ENCODE data around the gene TTC7B.

TTC7B gene

DNA sequence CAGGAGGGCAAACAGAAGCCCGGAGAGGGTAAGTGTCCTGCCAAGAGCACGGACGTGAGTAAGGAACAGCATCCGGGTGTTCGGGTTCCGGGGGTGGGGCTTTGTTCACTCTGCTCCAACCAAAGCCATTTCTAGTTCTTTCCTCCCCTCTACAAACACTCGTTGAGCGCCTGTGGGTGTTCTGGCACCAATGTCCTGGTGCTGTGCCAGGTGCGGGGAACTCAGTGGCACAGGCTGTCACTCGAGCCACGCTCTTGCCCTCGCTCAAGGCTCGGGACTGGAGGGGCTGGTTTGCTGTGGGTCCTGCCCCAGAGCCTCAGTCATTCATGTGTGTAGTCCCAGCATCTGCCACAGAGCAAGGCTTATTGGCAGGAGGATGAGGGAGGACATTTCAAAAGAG is 261.9 kb downstream of the TTC7B start:
- DNase-seq, result no peak

DNA sequence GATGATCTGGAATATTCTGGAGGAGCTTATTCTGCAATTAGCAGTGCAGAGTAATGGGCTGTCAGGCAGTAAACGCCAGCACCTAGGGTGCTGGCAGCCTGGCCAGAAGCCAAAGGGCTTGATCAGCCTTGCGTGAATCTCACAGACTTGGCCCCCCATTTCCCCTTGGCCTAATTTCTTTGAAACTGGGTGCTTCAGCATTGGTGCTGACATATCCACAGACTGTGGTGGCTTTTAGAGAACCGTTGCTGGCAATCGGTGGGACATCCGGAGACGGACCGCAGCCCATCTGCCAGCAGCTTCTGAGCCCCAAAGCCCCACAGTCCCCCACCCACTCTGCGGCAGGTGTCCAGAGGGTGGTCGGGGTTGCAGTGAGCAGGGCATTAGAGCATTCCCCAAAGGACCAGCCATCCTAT is 262.3 kb downstream of the TTC7B start:
- DNase-seq, result peak in 1 of 3 experiments; percentile 31

DNA sequence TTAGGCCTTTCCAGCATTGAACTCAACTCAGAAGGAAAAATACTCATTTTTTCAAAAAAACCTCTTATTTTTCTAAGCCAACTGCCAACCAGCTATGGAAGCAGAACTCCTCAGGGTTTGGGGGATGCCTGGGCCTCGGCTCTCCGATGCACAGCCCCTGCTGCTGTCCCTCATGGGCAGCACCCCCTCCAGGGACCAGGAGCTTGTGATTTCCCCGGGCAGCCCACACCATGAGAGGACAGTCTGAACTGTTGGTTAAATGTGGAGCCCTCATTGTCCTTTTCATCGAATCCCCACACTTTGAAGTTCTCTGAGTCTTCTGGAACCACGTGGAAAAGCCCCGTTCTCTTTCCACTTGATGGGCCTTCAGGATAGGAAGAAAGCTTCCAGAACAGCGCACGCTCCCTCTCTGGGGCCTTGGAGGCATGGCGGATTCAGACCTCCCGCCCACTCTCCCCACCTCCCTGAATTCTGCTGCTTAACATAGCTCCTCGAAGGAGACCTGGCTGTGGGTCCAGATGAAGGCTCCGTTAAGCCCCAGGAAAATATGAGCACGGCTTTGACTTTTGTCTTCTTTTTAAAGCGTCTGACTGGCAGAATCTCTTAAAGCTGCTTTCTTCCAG is 262.8 kb downstream of the TTC7B start:
- no peak for DNase-seq

DNA sequence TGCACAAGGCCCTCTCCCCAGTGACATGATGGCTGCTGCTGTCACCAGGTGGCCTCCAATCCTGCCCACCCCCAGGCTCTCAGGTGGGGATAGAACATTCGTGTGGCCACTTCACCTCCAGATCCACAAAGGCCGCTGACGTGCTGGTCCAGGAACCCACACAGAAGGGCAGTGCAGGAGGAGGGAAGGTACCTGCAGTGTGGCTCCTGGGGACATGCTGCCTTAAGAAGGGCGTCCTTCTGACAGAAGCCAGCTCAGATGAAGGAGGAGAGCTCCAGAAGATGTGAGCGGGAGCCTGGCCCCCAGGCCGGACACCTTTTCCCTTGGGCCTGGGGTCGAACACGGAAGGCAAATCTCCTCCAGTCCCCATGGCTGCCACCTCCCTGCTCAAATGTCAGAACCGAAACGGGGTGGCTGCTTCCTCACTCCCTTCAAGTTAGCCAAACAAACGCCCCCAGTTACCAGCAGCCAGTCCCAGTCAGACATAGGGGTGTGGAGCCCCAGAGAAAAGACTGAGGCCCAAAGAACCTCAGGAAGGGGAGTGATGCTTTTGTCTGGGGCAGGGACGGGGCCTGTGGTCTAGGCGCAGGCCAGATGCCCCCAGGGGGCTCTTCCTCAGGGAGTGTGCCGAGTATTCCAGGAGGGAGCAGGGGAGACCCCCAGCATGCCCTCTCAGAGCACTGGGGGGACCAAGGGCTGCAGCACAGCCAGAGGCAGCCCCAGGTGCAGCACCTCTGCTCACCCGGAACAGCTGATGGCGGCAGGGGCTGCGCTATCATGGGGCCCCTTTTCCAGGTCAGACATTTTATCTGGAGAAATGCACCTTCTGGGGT is 263.5 kb downstream of the TTC7B start:
- DNase-seq, result no peak

DNA sequence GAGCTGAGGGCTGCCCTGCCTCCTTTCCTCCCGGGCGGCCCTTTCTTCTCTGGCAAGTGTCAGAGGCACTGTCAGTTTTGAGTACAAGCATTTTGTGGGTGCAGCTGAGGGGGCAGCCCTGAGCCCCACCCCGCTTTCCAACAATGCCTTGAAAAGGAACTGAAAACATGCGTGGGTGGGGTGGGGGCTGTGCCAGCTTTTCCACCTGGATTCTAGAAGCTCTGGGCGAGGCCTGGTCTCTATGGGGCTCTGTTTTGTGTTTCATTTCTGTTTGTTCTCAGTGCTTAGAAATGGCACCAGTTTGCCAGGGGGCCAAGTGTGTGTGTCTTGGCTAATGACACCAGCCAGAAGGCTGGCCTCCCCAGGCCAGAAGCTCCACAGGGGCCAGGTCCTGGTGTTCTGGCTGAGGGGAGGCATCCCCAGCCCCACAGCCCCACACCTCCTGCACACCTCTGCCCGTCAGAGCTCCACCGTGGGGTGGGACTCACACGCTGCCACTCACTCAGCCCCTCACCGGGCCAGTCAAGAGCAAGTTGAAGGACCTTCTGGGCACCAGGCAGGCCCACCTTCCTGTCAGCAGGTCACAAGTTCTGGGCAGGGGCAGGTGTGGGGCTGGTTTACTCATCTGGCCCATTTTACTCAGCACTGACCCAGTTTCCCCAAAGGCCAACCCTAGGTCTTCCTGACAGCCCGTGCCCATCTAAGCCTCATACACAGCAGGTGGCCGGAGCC is 264.3 kb downstream of the TTC7B start:
- DNase-seq, result no peak

DNA sequence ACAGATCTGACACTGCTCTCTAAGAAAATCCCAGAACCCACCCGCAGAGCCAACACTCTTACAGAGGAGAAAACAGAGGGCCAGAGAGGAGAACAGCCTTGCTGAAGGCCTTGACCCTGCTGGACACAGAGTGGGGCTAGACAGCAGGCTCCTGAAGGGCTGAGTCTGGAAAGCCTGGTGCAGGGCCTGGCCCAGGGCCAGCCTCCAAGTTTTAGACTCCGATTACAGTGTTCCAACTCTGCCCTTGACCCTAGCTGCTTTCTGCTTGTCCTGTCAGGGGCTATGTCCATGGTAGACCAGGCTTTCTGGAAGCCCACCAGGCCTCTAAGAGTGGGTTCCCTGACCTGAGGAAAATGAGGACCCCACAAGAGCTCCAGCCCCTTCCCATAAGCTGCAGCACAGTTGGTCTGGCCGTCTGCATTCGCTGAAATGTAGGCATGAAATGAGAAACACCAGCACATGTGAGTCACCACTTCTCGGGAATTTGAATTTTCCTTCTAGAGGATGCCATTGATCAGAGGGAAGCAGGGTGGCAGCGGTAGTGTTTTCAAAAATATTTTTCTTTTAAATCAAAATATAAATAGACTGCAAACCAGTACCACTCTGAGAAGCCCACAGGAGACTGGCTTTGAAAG is 265.0 kb downstream of the TTC7B start:
- DNase-seq, result no peak

DNA sequence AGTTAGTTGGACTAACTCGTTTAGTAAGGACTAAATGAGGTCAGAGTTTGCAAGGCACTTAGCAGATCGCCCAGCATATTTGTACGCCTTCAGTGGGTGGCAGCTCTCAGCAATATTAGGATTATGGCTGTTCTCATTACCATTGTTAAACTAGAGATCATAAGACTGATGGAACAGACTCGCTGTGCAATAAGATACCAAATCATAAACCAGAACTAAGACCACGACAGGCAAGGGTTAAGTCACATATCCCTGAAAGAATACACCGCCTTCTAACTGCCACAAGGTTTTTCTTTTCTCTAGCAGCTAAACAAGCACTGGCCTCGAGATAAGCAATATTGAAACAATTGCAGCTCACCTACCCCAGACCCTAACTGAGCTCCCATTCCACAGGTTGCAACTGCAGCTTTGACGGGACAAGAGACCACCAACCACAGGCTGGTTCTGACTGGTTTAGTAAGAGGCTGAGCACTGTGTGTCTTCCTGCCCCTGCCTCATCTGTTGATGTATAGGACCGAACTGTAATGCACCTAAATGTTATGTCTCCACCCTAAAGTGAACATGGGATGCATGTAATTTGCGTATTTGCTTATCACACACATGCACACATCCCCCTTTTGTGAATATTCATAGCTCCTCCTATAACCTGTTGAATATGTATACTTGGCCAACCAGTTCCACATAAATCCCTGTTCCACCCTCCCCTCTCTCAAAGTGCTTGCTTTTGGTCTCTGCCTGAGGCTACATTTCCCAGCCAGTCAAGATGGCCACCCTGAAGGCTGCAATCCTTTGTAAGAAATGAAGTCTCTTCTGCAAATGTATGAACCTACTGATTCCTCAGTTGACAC is 266.2 kb downstream of the TTC7B start:
- DNase-seq, result peak in 1 of 3 experiments; percentile 17

DNA sequence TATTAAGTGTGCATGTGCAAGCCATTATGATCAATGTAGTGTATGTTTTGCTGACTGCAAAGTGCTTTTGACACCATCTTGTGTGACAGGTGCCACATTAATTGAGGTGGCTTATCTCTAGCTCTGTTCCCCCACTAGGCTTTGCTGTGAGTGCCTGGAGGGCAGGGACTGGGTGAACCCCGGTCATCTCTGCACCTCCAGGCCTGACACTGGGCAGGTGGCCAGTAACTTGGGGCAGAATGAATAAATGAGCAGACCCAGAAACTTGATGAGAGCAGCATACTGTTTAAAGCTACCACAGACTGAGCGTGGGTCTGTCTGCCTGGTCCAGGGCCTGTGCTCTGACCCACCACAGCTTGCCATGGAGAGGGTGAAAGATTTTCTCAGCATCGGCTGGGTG is 267.8 kb downstream of the TTC7B start:
- peak in 1 of 3 experiments; percentile 56 for DNase-seq

DNA sequence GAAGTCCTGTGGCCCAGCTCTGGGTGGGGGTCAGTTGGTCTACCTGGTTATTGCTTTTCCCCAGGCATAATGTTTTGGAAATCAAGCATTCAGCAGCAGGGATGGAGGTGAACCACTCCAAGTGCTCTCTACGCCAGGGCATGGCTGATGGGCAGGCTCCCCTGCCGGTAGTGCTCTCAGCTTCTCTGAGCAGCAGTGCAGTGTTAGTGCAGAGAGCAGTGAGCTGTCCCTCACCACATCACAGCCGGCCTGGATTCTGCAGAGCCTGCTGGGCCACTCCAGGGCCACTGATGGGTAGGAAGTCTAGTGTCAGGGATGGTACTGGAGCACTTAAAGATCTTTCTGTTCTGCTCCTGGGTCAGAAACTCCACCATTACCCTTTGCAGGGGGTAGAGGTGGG is 268.3 kb downstream of the TTC7B start:
- DNase-seq, result peak; percentile 25 to 69 (median 48)

DNA sequence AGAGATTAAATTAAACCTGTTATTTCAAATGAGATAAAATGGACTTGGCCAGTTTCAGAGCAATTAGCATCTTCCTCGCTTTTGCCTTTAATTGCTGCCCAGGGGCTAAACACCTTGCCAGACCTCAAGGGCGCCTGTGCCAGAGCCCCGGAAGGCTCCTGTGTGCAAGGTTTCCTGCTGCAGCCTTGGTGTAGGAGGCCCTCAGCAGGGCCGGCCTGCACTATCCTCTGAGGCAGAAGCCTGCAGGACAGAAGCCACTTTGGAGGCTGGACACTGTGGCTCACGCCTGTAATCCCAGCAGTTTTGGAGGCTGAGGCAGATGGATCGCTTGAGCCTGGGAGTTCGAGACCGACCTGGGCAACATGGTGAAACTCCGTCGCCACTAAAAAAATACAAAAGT is 269.0 kb downstream of the TTC7B start:
- DNase-seq, result peak in 2 of 3 experiments; percentile 71 to 94

DNA sequence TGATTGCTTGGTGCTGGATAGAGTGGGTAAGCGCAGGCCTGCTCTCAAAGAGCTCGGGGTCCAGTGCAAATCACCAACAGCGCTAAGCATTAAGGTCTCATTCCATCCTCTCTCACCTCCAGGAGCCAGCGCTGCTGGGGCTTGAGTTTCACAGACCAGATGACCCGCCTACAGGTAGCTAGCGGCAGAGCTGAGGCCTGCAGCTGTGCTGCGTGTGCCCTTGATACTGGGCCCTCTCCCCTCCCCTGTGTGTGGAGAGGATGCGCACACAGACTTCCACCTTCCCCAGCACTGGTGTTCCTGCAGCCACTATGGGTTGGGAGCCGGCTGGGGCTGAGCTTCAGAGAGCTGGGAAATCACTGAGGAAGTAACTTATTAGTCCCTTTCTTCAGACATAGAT is 269.5 kb downstream of the TTC7B start:
- DNase-seq, result peak; percentile 57 to 94 (median 71)

DNA sequence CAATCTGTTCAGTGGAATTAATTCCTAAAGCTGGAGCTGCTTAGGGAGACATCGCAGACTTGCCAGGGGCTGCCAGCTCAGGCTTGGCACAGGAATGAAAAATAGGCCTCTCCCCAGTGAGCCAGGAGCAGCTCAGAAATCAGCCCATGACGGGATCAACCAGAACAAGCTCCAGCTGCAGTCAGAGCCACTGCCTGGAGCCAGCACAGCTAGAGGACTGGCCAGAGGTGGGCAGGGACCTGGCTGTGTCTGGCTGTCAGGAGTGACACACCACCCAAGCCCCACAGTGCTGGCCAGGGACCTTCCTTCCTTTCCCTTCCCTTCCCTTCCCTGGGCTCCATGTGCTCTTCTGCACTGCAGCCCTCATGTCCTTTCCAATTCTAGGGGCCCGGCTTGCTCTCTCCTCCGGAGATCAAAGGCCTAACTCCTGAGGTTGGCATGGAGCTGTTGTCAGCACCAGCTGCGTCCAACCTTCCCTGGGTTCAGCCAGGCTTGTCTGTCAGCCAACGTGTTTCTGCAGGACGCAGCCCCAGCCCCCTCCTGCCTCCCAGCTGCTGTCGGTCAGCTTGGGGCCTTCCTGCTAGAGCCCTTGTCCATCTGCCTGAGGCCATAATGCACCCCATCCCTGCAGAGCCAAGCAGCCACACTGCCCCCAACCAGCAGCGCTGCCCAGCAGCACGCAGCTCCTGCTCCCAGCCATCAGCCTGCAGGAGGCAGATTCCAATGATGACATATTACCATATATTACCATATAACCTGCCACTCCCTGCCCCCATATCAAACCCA is 270.1 kb downstream of the TTC7B start:
- DNase-seq, result peak in 1 of 3 experiments; percentile 68

DNA sequence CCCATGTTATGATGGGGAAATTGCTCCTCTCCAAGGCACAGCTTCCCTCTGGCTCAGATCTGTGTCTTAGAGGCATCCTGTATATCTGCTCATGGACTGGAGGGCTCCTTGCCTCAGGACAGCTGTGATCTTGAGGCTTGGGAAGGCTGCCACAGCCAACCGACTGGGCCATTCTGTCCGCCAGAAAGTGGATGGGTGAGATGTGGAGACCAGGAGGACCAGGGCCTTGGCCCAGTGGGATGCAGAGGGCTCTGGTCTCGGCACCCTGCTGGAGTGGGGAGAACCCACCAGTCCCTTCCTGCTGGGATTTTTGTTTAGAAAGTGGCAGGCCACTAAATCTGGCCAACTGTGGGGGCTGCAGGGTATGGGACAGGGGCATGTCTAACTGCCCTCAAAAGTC is 270.8 kb downstream of the TTC7B start:
- DNase-seq, result no peak

DNA sequence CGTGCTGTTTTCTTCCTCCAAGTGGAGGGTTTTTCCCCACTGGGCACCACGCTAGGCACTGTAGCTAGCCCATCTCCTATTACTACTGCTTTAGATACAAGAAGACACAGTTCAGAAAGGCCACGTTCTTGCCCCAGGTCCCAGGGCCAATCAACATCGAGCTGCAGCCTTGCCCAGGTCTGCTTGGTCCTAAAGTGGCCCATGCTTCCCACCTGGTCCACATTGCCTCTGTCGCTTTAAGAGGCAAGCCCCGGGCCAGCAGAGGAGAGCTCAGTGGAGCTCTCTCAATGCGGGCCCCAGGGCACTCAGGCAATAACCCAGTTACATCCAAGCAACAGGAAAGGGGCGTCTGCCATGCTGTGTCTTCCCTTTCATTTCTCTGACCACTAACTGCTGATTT is 271.3 kb downstream of the TTC7B start:
- peak in 1 of 3 experiments; percentile 42 for DNase-seq

DNA sequence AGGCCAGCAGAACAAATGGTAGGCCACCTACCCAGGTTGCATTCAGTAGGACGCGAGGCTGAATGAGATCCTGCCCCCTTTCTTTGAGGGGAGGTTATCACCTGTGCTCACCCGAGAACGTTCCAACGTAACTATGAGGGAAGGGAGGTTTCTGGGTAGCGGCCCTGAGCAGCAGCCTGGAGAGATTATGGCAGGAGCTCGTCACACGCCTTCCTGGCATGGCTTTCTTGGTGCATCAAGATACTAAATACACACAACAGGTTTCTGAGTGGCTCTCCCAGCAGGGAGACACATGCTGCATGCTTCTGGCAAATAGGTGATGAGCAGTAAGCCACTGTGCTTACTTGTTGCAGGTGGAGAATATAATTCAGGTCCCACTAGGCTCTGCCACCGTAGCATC is 271.7 kb downstream of the TTC7B start:
- DNase-seq, result peak in 2 of 3 experiments; percentile 56 to 73

DNA sequence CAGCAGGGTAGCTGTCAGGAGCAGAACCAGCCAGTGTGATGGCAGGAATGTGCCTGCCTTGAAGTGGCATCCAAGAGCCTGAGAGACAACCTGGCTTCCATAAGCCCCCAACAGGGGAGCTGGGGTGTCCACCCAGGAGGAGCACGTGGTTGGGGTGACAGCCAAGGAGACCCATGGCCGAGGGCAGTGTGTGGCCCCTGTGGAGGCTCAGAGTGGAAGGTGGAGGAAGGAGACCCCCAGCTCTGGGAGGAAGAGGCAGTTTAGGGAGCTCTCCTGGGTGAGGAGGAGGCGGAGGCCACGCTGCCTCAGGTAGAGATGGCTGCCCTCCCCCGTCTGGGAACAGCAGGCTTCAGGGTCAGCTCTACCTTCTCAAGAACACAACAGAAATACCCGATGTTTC is 272.4 kb downstream of the TTC7B start:
- no peak for DNase-seq

DNA sequence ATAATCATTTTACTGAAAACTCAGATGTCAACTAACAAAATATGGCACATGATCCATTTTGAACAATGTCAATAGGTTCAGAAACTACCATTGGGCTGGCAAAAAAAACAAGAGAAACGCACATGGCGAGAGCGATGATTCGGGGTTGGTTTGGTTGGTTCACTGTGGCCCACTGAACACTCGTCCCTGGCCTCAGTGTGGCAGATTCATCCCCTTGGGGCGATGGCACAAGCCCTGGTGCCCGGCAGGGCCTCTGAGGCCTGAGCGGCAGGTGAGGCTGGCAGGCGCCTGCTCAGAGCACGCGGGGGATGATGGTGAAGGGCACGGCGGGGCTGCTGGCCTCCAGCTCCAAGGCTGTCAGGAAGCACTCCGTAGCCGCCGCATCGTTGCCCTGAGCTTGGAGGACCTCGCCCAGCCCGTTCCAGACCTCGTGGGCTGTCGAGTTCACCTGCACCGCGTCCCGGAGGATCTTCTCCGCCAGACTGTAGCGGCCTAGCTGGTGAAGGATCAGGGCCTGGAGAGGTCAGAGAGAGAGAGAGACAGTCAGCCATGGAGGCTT is 275.1 kb downstream of the TTC7B start:
- no peak for DNase-seq

DNA sequence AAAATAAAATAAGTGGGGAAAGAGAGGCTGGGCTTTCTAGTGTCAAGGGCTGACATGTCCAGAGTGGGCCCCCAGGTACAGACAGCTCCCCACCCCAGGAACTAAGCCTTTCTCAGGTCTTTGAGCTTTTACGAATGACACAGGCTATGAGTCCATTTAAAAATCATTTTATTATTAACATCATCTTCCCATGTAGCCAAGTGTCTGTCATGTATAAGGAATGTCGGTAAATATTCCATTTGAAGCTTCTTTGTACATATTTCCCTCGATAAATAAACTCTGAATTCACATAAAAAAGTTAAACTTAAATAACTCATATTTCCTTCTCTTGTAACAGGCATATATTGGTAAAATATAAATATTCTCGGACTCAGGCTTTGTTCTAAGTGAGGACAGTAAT is 275.8 kb downstream of the TTC7B start:
- DNase-seq, result no peak

DNA sequence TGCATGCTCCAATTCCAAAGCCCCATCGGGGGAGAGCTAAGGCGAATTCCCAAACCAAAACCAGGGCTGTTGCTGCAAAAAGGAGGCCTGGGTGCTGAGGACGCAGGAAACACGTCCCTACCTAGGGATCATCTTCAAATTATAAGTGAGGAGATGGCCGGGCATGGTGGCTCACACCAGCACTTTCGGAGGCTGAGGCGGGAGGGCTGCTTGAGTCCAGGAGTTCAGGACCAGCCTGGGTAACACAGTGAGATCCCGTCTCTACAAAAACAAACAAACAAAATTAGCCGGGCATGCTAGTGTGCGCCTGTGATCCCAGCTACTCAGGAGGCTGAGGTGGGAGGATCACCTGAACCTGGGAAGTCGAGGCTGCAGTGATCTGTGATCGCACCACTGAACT is 276.2 kb downstream of the TTC7B start:
- no peak for DNase-seq

DNA sequence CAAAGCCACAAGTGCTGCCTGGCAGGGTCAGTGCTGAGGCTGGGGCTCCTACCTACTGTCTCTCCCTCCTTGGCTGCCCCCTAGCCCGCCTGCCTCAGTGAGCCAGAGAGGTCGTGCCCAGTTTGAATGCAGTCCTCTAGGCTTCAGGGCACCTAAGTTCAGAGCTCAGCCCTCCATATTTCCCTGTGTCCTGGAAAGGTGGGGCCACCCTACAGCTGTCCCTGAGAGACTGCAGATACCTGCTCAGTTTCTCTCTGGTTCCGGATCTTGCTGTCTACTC is 276.8 kb downstream of the TTC7B start:
- DNase-seq, result no peak

DNA sequence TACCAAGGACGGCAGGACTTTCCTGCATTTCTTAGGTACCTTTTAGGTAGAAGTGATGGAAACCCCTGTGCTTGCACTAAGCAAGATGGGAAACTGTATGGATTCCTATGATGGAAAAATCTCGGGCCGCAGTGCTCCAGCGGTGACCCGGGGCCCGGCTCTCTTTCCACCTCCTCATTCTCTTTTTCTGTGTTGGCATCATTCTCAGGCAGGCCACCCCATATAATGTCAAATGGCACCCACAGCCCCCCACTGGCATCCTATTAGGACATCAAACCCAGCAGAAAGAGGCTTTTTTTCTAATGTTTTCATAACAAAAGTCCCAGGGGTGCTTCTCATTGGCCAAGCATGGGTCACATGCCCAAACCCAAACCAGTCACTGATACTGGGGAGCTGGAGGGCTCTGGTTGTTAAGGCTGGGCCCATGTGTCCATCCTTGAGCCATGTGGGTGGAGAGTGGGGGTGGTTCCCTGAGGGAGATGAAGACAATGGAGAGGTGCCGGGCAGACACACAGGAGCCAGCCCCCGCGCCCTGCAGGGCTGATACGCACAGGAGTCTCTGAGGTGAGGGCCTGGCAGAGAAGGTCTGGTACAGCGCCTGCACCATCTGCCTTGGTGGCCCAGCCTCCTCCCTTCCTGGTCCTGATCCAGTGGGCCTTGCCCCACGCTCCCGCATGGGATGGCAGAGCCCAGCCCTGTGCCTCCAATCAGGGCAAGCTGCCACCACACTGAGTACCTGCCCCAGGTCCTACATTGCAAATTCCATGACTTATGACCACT is 277.3 kb downstream of the TTC7B start:
- no peak for DNase-seq
